LNCaP clone FGC (cell line): ENCODE data around the gene FNDC3A.
"Not testable (repeated sequence)": the region's sequence is repeated elsewhere in the genome, so short reads cannot be mapped to it uniquely, and the experiment has no call there.

Source experiments
- DNase-seq: peaks from one replicate; pipeline ENCODE4 v3.0.0-alpha.2; 2011; ENCODE audit warnings: low read depth
- H3K4me3 ChIP-seq: 2 replicates; pipeline ENCODE4 v1.5.1; 2011; ENCODE audit warnings: mild to moderate bottlenecking, low read depth, low read length, control low read depth
- TF ChIP-seq, protein P1 (sequence below): IDR thresholded peaks from 2 replicates; pipeline ENCODE4 v1.5.1; 2012; ENCODE audit warnings: mild to moderate bottlenecking; ENCODE audit not compliant: control insufficient read depth, insufficient read depth; ENCODE audit errors: extremely low read depth

FNDC3A gene

DNA sequence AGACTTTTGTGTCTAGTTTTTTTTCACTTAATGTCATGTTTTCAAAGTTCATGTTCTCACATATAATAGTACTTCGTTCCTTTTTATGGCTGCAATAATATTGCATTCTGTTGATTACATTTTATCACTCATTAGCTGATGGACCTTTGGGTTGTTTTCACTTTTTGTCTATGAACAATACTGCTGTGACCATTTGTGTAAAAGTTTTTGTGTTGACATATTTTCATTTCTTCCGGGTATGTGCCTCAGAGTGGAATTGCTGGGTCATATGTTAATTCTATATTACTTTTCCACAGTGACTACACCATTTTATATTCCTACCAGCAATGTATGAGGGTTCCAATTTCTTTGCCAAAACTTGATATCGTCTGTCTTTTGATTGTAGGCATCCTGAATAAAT, 158.6 kb downstream of the FNDC3A start:
- TF ChIP-seq, protein P1, sequence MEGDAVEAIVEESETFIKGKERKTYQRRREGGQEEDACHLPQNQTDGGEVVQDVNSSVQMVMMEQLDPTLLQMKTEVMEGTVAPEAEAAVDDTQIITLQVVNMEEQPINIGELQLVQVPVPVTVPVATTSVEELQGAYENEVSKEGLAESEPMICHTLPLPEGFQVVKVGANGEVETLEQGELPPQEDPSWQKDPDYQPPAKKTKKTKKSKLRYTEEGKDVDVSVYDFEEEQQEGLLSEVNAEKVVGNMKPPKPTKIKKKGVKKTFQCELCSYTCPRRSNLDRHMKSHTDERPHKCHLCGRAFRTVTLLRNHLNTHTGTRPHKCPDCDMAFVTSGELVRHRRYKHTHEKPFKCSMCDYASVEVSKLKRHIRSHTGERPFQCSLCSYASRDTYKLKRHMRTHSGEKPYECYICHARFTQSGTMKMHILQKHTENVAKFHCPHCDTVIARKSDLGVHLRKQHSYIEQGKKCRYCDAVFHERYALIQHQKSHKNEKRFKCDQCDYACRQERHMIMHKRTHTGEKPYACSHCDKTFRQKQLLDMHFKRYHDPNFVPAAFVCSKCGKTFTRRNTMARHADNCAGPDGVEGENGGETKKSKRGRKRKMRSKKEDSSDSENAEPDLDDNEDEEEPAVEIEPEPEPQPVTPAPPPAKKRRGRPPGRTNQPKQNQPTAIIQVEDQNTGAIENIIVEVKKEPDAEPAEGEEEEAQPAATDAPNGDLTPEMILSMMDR: no peak
- H3K4me3 ChIP-seq: no peak overlapping the region
- no peak for DNase-seq

DNA sequence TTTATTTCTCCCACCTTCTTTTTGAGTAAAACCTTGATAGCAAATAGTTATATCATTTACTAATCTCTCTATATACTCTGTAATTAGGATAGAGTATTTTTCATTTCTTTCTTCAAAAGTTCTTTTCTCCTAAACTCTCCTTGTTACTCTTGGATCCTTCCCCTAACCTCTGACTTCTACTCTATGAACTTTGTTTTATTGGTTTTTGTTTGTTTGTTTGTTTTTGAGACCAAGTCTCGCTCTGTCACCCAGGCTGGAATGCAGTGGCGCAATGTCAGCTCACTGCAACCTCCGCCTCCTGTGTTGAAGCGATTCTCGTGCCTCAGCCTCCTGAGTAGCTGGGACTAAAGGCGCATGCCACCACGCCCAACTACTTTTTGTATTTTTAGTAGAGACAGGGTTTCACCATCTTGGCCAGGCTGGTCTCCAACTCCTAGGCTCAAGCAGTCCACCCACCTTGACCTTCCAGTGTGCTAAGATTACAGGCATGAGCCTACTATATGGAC, 161.5 kb downstream of the FNDC3A start:
- not testable (repeated sequence) for DNase-seq, H3K4me3 ChIP-seq

DNA sequence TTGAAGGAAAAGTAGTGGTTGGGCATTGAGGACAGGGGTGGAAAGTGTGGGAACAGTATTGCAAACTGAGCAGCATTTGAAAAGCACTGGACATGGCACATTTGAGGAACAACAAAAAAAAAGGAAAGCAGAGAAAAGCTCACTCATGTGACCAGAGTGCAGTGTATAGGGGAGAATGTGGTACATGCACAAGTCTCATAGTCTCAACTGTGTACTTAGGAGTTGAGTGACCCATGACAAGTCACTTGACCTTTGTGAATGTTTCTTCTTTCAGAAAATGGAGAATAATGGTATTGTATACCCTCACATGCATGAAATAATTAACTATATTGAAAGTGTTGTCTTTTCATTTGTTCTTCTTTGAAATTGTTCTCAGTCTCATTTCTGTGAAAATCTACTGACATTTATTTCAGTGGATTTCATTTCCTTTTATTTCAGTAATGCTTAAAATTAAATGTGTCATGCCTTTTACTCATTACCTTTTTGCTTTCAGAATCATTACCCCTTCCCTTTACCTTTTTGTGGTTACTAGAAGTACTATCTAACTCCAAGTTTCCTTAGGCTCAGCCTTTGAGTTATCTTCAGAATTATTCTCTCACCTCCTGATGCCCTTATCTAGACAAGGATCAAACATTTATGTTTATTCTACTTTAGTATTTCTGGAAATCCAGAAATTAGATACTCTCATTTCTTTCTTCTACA, 165.3 kb downstream of the FNDC3A start:
- TF ChIP-seq, protein P1: no peak
- no peak overlapping the region for H3K4me3 ChIP-seq
- no peak for DNase-seq

DNA sequence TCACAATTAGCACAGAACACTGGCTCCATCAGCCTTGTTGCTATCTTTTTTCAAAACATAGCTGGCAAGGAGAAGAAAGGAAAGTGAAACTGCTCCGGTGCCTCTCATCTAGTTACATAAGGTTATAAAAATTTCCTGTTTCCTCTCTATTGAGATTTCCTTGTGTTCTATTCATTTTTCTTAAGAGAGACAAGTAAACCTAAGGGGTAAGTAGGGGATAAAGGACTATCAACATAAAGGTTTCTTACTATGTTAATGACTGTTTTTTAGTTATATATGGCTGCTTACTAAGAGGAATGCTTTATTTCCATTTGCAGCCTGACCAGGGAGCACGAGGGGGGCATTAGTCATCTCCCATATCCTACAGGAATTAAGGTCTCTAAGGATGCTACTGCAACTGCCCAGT, 171.2 kb downstream of the FNDC3A start:
- TF ChIP-seq, protein P1: no peak
- H3K4me3 ChIP-seq: no peak overlapping the region
- no peak for DNase-seq

DNA sequence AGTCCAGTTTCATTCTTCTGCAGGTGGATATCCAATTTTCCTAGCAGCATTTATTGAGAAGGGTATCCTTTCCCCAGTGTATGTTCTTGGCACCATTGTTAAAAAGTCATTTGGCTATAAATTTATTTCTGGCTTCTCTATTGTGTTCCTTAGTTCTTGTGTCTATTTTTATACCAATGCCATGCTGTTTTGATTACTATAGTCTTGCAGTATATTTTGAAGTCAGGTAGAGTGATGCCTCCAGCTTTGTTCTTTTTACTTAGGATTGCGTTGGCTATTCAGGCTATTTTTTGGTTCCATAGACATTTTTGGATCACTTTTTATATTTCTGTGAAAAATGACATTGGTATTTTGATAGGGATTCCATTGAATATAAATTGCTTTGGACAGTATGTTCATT, 172.7 kb downstream of the FNDC3A start:
- TF ChIP-seq, protein P1: no peak
- H3K4me3 ChIP-seq: no peak overlapping the region
- no peak for DNase-seq

DNA sequence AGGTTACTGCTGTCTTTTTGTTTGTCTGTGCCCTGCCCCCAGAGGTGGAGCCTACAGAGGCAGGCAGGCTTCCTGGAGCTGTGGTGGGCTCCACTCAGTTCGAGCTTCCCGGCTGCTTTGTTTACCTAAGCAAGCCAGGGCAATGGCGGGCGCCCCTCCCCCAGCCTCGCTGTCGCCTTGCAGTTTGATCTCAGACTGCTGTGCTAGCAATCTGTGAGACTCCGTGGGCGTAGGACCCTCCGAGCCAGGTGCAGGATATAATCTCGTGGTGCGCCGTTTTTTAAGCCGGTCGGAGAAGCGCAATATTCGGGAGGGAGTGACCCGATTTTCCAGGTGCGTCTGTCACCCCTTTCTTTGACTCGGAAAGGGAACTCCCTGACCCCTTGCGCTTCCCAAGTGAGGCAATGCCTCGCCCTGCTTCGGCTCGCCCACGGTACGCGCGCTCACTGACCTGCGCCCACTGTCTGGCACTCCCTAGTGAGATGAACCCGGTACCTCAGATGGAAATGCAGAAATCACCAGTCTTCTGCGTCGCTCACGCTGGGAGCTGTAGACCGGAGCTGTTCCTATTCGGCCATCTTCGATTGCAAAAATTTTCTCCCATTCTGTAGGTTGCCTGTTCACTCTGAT, 182.4 kb downstream of the FNDC3A start:
- not testable (repeated sequence) for DNase-seq, H3K4me3 ChIP-seq

DNA sequence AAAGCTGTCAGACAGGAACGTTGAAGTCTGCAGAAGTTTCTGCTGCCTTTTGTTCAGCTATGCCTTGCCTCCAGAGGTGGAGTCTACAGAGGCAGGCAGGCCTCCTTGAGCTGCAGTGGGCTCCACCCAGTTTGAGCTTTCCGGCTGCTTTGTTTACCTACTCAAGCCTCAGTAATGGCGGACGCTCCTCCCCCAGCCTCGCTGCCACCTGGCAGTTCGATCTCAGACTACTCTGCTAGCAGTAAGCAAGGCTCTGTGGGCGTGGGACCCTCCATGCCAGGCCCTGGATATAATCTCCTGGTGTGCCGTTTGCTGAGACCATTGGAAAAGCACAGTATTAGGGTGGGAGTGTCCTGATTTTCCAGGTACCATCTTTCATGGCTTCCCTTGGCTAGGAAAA, 187.4 kb downstream of the FNDC3A start:
- not testable (repeated sequence) for DNase-seq, H3K4me3 ChIP-seq

DNA sequence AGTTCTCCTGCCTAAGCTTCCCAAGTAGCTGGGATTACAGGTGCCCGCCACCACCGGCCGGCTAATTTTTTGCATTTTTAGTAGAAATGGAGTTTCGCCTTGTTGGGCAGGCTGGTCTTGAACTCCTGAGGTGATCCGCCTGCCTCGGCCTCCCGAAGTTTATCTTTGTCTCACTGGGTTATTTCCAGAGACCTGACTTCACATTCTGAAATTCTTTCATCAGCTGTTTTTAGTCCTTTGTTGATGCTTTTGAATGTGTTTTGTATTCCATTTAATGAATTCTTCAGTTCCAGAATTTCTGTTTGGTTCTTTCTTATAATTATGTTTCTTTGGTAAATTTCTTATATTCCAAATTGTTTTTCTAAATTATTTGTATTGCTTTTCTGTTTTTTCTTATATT, 189.0 kb downstream of the FNDC3A start:
- no peak for DNase-seq
- no peak overlapping the region for H3K4me3 ChIP-seq
- TF ChIP-seq, protein P1: no peak
